Kidney (tissue), 14 donors: ENCODE measurements around the gene PPP2CA. TPM values are rescaled to one million over a fixed set of nuclear protein-coding genes. Genes with fewer than 3 reads are reported as not detected.

Experiments
- DNase-seq, 5 donors: peaks; one replicate each; pipeline ENCODE4 v3.0.0-alpha.2; 2013 to 2020
- FAIRE-seq: peaks from 2 replicates; lab custom pipeline; 2012; peaks lifted over from hg19 to GRCh38; lab: Jason Lieb, UNC
- H3K27ac ChIP-seq, 2 donors: one replicate each; pipeline ENCODE4 v1.7.0; 2013; ENCODE audit warnings: low read depth in 2 of 2, low read length in 2 of 2, inconsistent platforms in 1 of 2
- H3K27me3 ChIP-seq: one replicate; pipeline ENCODE4 v1.7.1; 2013; ENCODE audit warnings: low read length, inconsistent platforms; ENCODE audit not compliant: control insufficient read depth, insufficient read depth
- H3K36me3 ChIP-seq, 3 donors: one replicate each; pipeline versions ENCODE4 v1.7.0 to v1.7.1; 2013; ENCODE audit warnings: low read length in 3 of 3, control low read depth in 1 of 3, inconsistent platforms in 1 of 3; ENCODE audit not compliant: insufficient read depth in 3 of 3, control insufficient read depth in 2 of 3
- H3K4me1 ChIP-seq, 3 donors: one replicate each; pipeline versions ENCODE4 v1.7.0 to v1.7.1; 2013; ENCODE audit warnings: low read length in 3 of 3, inconsistent platforms in 1 of 3, low read depth in 1 of 3; ENCODE audit not compliant: control insufficient read depth in 2 of 3, insufficient read depth in 2 of 3
- H3K4me3 ChIP-seq, 3 donors: one replicate each; pipeline versions ENCODE4 v1.7.0 to v1.8.1; 2013; ENCODE audit warnings: low read length in 3 of 3, control low read depth in 1 of 3, inconsistent platforms in 1 of 3
- H3K9ac ChIP-seq, 3 donors: one replicate each; pipeline versions ENCODE4 v1.7.0 to v1.7.1; 2013; ENCODE audit warnings: low read length in 3 of 3, control low read depth in 1 of 3, inconsistent platforms in 1 of 3
- H3K9me3 ChIP-seq, 3 donors: one replicate each; pipeline versions ENCODE4 v1.7.0 to v1.7.1; 2013; ENCODE audit warnings: low read length in 3 of 3, control low read depth in 1 of 3, inconsistent platforms in 1 of 3; ENCODE audit not compliant: control insufficient read depth in 2 of 3, insufficient read depth in 1 of 3
- intact Hi-C: fragments of 100-400 bp; cut with DNase I; formaldehyde crosslinking; loops from one replicate; pipeline ENCODE4 v1.11.1; 2022
- microRNA-seq: library from miRNA; unstranded; fragments of <30 nt; microRNA quantifications from one replicate; pipeline ENCODE4 v1.2.0, GENCODE V29; 2020
- polyA plus RNA-seq: library from polyadenylated mRNA; stranded (reverse); fragments of 350-450 nt; fragmentation: Illumina TruSeq; extraction: RNeasy Lipid Tissue Mini Kit (QIAGEN cat#74804); gene quantifications from one replicate; pipeline ENCODE4 v1.2.3, GENCODE V29; 2014; ENCODE audit warnings: low read depth, low replicate concordance; ENCODE audit not compliant: insufficient read depth
- total RNA-seq: library from RNA; stranded (reverse); fragmentation: NEBNext Ultra II Directional; extraction: Animal tissue kit (Norgen Biotek cat#: 25700); gene quantifications from one replicate; pipeline ENCODE4 v1.2.1, GENCODE V29; 2021
- TF ChIP-seq, protein P1 (sequence below): IDR thresholded peaks from 3 replicates; pipeline ENCODE4 v1.5.1; 2012; ENCODE audit warnings: mild to moderate bottlenecking, moderate library complexity, borderline replicate concordance; ENCODE audit not compliant: insufficient read depth; ENCODE audit errors: extremely low read depth
- donor health status: control.
- donor health status: control.
- donor health status: control.
- donor health status: control.
- donor health status: control.
- donor health status: DM: yes; HTN: yes; CAD: no.
- donor health status: Normal renal cell carcinoma (clear cell type).

The PPP2CA gene
- total and polyA plus RNA-seq, 2 donors from 2014 or later, result 94.8 to 121 TPM

DNA sequence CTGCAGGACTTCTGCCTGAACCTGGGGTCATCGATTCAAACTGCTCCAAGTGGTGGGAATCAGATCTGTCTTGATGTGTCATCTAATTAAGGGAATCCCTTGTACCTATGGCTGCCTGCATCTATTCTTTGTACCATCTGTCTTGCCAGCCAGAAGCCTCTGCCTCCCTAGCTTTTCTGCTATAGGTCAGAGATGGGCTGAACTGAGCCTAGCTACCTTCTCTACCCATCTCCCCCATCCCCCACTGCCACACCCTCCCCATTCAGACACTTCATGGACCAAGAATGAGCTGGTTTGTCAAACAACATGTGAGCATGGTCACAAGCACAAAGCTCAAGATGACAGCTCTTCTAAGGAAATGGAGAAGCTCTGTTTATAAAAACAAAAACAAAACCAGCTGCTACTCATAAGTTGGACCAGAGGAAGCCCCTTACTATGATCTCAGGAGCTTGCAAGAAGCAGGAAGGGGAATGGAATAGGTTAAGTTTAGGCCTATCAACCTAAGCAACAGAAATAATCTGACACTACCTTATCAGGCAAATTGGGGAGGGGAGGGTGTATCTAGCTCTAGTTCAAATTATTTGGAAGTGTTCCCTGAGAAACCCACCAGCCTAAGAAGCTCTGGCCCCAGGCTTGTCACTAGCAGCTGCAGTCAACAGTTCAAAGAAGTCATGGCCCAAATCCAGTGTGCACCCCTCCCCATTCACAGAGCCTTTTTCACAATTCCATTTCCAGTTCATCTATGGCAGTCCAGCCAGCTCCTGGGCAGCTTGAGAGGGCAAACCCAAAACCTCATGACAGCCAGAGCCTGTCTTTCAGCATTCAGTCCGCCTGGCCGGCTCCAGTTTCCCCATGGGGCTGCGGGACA is 79.0 kb downstream of the PPP2CA start:
- Histone ChIP-seq H3K27ac (no peak overlapping the region), H3K4me1 (no peaks in the 10 kb centered on the region), H3K9ac (no peak overlapping the region), H3K36me3 (peaks cover 16 to 31% (median 20%) of the 10 kb centered on the region in 3 donors), H3K27me3 (no peaks in the 10 kb centered on the region), H3K4me3 (no peak overlapping the region), H3K9me3 (no peaks in the 10 kb centered on the region)
- FAIRE-seq (no peak), DNase-seq (peak in 3 of 5 donors; percentile 7 to 27 (median 23))
- TF ChIP-seq, protein P1, sequence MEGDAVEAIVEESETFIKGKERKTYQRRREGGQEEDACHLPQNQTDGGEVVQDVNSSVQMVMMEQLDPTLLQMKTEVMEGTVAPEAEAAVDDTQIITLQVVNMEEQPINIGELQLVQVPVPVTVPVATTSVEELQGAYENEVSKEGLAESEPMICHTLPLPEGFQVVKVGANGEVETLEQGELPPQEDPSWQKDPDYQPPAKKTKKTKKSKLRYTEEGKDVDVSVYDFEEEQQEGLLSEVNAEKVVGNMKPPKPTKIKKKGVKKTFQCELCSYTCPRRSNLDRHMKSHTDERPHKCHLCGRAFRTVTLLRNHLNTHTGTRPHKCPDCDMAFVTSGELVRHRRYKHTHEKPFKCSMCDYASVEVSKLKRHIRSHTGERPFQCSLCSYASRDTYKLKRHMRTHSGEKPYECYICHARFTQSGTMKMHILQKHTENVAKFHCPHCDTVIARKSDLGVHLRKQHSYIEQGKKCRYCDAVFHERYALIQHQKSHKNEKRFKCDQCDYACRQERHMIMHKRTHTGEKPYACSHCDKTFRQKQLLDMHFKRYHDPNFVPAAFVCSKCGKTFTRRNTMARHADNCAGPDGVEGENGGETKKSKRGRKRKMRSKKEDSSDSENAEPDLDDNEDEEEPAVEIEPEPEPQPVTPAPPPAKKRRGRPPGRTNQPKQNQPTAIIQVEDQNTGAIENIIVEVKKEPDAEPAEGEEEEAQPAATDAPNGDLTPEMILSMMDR, result no peak
- intact Hi-C loops, result no loop called here

DNA sequence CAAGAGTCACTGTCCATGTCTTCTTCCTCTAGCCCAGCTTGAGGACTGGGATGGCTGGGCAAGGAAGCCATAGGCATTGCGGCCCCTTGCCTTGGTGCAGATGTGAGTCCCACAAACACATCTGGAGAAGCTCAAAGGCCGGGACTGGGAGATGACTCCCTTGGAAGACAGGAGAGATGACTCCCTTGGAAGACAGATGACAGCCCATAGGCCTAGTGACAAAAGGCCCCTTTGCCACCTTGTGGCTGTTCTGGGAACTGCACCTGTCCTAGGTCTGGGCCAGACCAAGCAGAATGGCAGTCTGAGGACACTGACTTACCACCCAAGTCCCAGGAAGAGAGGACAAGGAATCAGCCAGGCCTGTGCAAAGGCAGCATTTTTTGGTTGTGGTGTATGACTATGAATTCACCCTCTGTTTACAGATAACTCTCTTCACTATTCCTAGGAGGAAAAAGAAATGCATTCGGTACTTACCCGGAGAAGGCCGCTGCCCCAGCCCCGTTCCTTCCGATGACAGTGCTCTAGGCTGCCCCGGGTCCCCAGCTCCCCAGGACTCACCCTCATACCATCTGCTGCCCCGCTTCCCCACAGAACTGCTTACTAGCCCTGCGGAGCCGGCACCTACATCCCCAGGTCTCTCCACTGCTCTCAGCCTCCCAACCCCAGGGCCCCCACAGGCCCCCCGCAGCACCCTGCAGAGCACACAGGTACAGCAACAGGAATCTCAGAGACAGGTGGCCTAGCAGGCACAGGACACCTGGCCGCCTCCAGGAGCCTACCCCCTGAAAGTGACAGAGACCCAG is 79.9 kb downstream of the PPP2CA start:
- H3K27ac ChIP-seq, result no peak overlapping the region
- no peaks in the 10 kb centered on the region for H3K9me3 ChIP-seq
- FAIRE-seq, result no peak
- H3K9ac ChIP-seq, result no peak overlapping the region
- no peak overlapping the region for H3K4me3 ChIP-seq
- peak in 4 of 5 donors; percentile 73 to 82 (median 80) for DNase-seq
- H3K4me1 ChIP-seq, result peaks cover 0 to 3% (median 0%) of the 10 kb centered on the region in 3 donors
- intact Hi-C loops, result no loop called here
- peaks cover 15 to 24% (median 15%) of the 10 kb centered on the region in 3 donors for H3K36me3 ChIP-seq
- TF ChIP-seq, protein P1, result peak; percentile 95
- H3K27me3 ChIP-seq, result no peaks in the 10 kb centered on the region

DNA sequence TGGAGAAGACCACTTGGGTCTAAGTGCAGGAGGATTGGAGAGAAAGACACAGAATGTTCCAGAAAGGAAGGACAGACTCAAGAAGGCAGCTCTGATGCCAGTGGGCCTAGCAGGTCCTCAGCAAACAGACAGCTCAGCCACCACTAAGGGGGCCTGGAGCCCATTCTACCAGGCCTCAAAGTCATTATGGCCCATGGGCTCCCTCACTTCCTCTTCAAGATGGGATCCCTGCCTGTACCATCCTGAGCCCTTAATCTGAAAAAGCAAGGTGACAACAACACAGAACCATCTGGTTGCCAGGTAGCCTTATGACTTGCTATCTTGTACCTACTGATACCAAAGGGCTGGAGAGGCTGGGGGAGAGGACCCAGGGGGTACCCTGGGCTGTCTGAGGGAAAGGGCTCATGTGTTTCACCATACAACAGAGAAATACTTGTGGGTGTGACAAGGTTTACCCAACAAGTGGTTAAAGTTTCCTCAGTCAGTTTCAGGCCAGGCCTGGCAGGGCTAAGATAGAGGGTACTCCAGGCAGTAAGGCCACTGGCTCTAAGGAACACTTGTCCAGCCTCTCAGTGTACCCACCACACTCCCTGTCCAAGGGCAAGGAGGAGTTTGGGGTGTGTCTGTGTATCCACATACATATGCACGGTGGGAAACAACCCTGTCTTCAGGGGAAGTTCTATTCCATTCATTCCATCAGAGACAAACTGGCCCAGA is 80.7 kb downstream of the PPP2CA start:
- intact Hi-C loops, result no loop called here
- H3K27ac ChIP-seq, result no peak overlapping the region
- DNase-seq (no peak), FAIRE-seq (no peak)
- H3K4me3 ChIP-seq, result no peak overlapping the region
- no peaks in the 10 kb centered on the region for H3K27me3 ChIP-seq
- H3K36me3 ChIP-seq, result peaks cover 12 to 18% (median 15%) of the 10 kb centered on the region in 3 donors
- TF ChIP-seq, protein P1, result no peak
- no peaks in the 10 kb centered on the region for H3K9me3 ChIP-seq
- H3K4me1 ChIP-seq, result peaks cover 0 to 4% (median 0%) of the 10 kb centered on the region in 3 donors
- H3K9ac ChIP-seq, result no peak overlapping the region

Small RNA genes within 50 kb of the gene (microRNA-seq; reads per million reads assigned to microRNA genes)
- gene MIR3661, result not detected

Other genes starting within 250 kb of the PPP2CA start
- 148 TPM for gene VDAC1, start 221.1 kb downstream of the PPP2CA start, total RNA-seq
- 285 TPM for gene VDAC1, start 221.1 kb downstream of the PPP2CA start, polyA plus RNA-seq
- gene TCF7, start 111.4 kb downstream of the PPP2CA start, total RNA-seq, result 15.6 TPM
- 1.2 TPM for gene TCF7, start 111.4 kb downstream of the PPP2CA start, polyA plus RNA-seq
- gene SKP1, start 49.1 kb downstream of the PPP2CA start, total RNA-seq, result 380 TPM
- 848 TPM for gene SKP1, start 49.1 kb downstream of the PPP2CA start, polyA plus RNA-seq
- 3.1 TPM for gene CDKL3, start 141.1 kb upstream of the PPP2CA start, total RNA-seq
- 2.7 TPM for gene CDKL3, start 141.1 kb upstream of the PPP2CA start, polyA plus RNA-seq
- gene UBE2B, start 145.5 kb upstream of the PPP2CA start, total RNA-seq, result 74.3 TPM
- gene UBE2B, start 145.5 kb upstream of the PPP2CA start, polyA plus RNA-seq, result 82.7 TPM
- 19.0 TPM for gene CDKN2AIPNL, start 185.8 kb upstream of the PPP2CA start, total RNA-seq
- 38.2 TPM for gene CDKN2AIPNL, start 185.8 kb upstream of the PPP2CA start, polyA plus RNA-seq